ENCODE data around the gene TRABD2A. TPM values are rescaled to one million over a fixed set of nuclear protein-coding genes. Genes with fewer than 3 reads are reported as not detected.

TRABD2A gene
- total and polyA plus RNA-seq, 2 of the 13 experiments (the other 11 are each of a cell fraction or from before 2014, with no cell fraction given), result 0.15 TPM; not detected in 1

DNA sequence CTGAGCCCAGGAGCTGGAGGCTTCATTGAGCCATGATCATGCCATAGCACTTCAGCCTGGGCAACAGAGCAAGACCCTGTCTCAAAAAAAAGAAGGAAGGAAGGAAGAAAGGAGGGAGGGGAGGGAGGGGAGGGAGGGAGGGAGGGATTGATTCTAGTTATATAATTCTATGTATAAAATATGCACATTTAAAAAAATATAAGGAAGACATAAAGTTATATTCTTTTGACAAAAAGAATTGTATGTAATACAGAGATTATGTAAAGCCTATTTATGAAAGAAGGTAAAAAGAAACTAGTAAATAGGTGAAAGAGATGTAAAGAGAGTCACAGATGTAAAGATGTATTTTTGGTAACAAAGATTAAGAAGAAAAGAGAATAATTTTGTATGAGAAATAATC lies 42.1 kb upstream of the TRABD2A start:
- TF ChIP-seq, protein P1, sequence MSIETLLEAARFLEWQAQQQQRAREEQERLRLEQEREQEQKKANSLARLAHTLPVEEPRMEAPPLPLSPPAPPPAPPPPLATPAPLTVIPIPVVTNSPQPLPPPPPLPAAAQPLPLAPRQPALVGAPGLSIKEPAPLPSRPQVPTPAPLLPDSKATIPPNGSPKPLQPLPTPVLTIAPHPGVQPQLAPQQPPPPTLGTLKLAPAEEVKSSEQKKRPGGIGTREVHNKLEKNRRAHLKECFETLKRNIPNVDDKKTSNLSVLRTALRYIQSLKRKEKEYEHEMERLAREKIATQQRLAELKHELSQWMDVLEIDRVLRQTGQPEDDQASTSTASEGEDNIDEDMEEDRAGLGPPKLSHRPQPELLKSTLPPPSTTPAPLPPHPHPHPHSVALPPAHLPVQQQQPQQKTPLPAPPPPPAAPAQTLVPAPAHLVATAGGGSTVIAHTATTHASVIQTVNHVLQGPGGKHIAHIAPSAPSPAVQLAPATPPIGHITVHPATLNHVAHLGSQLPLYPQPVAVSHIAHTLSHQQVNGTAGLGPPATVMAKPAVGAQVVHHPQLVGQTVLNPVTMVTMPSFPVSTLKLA (IDR thresholded peaks at IDR 0.05), result no peak
- TF ChIP-seq PCBP1 (IDR thresholded peaks at IDR 0.05; ENCODE audit: borderline replicate concordance, low read depth, low read length) (0 out of 2 replicates have a peak, but pooled peaks have one; percentile 76), ZBTB7A (CRISPR knock-in tag; IDR thresholded peaks at IDR 0.05) (no peak), RARA (CRISPR knock-in tag; IDR thresholded peaks at IDR 0.05) (no peak), HNRNPK (IDR thresholded peaks at IDR 0.05; ENCODE audit: low read depth, low read length, poor library complexity, severe bottlenecking) (peak; percentile 91)
- ATAC-seq, result no peak
- H3K9ac ChIP-seq (ENCODE audit: insufficient read depth, low read depth, low read length), result no peak overlapping the region
- no peak for FAIRE-seq
- H2AFZ ChIP-seq (ENCODE audit: low read length), result no peak overlapping the region
- H3K79me2 ChIP-seq (ENCODE audit: insufficient read depth, low read length), result no peaks in the 10 kb centered on the region
- intact Hi-C loops (cut with micrococcal nuclease; ENCODE audit: unreplicated experiment), result loop anchor here (10.0 kb wide), 1 partner anchor 382 kb away; no protein-coding TSS in a partner anchor
- ChIA-PET POLR2A (interaction anchor here (3.0 kb wide), 1 partner anchor 17 kb away, joined by 14 read pairs; the partner anchor contains the start of gene TMSB10), CTCF (ENCODE audit: low intra/inter-chr PET ratio, low total read pairs) (no interaction called here)
- no peak overlapping the region for H3K4me3 ChIP-seq (replicated peaks in 1 of 3; ENCODE audit: insufficient read depth in 1 of 3, low read depth in 2 of 3, low read length in 3 of 3)
- H3K27ac ChIP-seq (ENCODE audit: extremely low read length, insufficient read depth, low read length), result no peak overlapping the region
- in situ Hi-C loops (cut with HindIII; ENCODE audit: extremely low pct_ligation_motif_present, low pct_unique_long_range_greater_than_20kb), result no loop called here
- peaks cover 57% of the 10 kb centered on the region for H3K4me1 ChIP-seq (ENCODE audit: insufficient read depth, low read length)
- H4K20me1 ChIP-seq (ENCODE audit: insufficient read depth, low read length), result no peaks in the 10 kb centered on the region
- no peaks in the 10 kb centered on the region for H3K9me3 ChIP-seq (ENCODE audit: low read length)
- H3K36me3 ChIP-seq (replicated peaks in 1 of 2; ENCODE audit: control insufficient read depth in 1 of 2, insufficient read depth in 2 of 2, low read length in 2 of 2), result no peaks in the 10 kb centered on the region
- H3K4me2 ChIP-seq (ENCODE audit: low read depth, low read length), result no peak overlapping the region
- H3K27me3 ChIP-seq (ENCODE audit: control insufficient read depth in 1 of 2, insufficient read depth in 2 of 2, low read length in 2 of 2), result no peaks in the 10 kb centered on the region
- BruUV-seq (replicated peaks), result no TSS peak
- DNase-seq (ENCODE audit: low spot score), result no peak

DNA sequence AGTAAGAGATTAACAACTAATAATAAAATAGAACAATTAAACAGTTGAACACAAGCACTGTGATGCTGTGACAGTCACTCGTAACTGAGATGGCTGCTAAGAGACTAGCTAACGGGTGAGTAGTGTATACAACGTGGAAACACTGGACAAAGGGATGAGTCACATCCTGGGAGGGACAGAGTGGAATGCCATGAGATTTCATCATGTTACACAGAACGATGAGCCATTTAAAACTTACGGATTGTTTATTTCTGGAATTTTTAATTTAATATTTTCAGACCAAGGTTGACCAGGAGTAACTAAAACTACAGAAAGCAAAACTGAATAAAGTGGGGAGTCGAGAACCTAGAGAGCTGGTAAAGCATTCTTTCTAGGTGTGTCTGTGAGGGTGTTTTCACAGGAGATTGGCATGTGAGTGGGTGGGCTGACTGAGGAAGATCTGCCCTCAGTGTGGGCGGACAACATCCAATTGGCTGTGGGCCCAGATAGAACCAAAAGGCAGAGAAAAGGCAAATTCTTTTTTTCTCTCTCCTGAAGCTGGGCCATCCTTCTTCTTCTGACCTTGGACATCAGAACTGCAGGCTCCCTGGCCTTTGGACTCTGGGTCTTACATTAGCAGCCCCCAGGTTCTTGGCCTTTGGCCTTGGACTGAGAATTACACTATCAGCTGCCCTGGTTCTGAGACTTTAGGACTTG lies 39.1 kb upstream of the TRABD2A start:
- FAIRE-seq, result peak; percentile 70
- in situ Hi-C loops (cut with HindIII; ENCODE audit: extremely low pct_ligation_motif_present, low pct_unique_long_range_greater_than_20kb) (no loop called here), intact Hi-C loops (cut with micrococcal nuclease; ENCODE audit: unreplicated experiment) (loop anchor here (10.0 kb wide), 1 partner anchor 385 kb away; no protein-coding TSS in a partner anchor)
- peaks cover 35% of the 10 kb centered on the region for H3K4me1 ChIP-seq (ENCODE audit: insufficient read depth, low read length)
- H3K4me2 ChIP-seq (ENCODE audit: low read depth, low read length), result peak overlapping the region; percentile 78
- H3K9me3 ChIP-seq (ENCODE audit: low read length), result no peaks in the 10 kb centered on the region
- H2AFZ ChIP-seq (ENCODE audit: low read length), result peak overlapping the region; percentile 79
- H3K79me2 ChIP-seq (ENCODE audit: insufficient read depth, low read length), result no peaks in the 10 kb centered on the region
- H4K20me1 ChIP-seq (ENCODE audit: insufficient read depth, low read length), result no peaks in the 10 kb centered on the region
- ATAC-seq, result peak; percentile 91
- WGBS (ENCODE audit: low lambda C conversion rate), result 2% methylated on average over 7 of the region's 7 CpGs
- peak overlapping the region; percentile 32 to 56 (median 48) for H3K4me3 ChIP-seq (replicated peaks in 1 of 3; ENCODE audit: insufficient read depth in 1 of 3, low read depth in 2 of 3, low read length in 3 of 3)
- H3K36me3 ChIP-seq (replicated peaks in 1 of 2; ENCODE audit: control insufficient read depth in 1 of 2, insufficient read depth in 2 of 2, low read length in 2 of 2), result no peaks in the 10 kb centered on the region
- H3K27ac ChIP-seq (ENCODE audit: extremely low read length, insufficient read depth, low read length), result peak overlapping the region; percentile 72
- peak; percentile 95 for DNase-seq (ENCODE audit: low spot score)
- ChIA-PET CTCF (ENCODE audit: low intra/inter-chr PET ratio, low total read pairs) (no interaction called here), POLR2A (interaction anchor here (0.7 to 4.9 kb wide), 14 partner anchors 15 to 626 kb away, joined by 3 to 141 read pairs (median 4); partner anchors contain the start of genes ELMOD3, RETSAT, SH2D6 and SUCLG1)
- H3K27me3 ChIP-seq (ENCODE audit: control insufficient read depth in 1 of 2, insufficient read depth in 2 of 2, low read length in 2 of 2), result no peaks in the 10 kb centered on the region
- peak overlapping the region; percentile 69 for H3K9ac ChIP-seq (ENCODE audit: insufficient read depth, low read depth, low read length)
- BruUV-seq (replicated peaks), result TSS peak; percentile 97
- peak; percentile 97 for TF ChIP-seq FOSL1 (CRISPR knock-in tag; IDR thresholded peaks at IDR 0.05; ENCODE audit: borderline replicate concordance)
- TF ChIP-seq ZFAT (CRISPR knock-in tag; conservative IDR thresholded peaks at IDR 0.05), result no peak
- TF ChIP-seq ZNF644 (CRISPR knock-in tag; IDR thresholded peaks at IDR 0.05; ENCODE audit: low read depth), result peak; percentile 40
- no peak for TF ChIP-seq SUZ12 (IDR thresholded peaks at IDR 0.05; ENCODE audit: low read depth, low read length)
- no peak for TF ChIP-seq HMG20B (CRISPR knock-in tag; conservative IDR thresholded peaks at IDR 0.05)
- TF ChIP-seq XBP1 (CRISPR knock-in tag; IDR thresholded peaks at IDR 0.05), result no peak
- no peak for TF ChIP-seq ATF1 (CRISPR knock-in tag; IDR thresholded peaks at IDR 0.05)
- TF ChIP-seq, protein P2, sequence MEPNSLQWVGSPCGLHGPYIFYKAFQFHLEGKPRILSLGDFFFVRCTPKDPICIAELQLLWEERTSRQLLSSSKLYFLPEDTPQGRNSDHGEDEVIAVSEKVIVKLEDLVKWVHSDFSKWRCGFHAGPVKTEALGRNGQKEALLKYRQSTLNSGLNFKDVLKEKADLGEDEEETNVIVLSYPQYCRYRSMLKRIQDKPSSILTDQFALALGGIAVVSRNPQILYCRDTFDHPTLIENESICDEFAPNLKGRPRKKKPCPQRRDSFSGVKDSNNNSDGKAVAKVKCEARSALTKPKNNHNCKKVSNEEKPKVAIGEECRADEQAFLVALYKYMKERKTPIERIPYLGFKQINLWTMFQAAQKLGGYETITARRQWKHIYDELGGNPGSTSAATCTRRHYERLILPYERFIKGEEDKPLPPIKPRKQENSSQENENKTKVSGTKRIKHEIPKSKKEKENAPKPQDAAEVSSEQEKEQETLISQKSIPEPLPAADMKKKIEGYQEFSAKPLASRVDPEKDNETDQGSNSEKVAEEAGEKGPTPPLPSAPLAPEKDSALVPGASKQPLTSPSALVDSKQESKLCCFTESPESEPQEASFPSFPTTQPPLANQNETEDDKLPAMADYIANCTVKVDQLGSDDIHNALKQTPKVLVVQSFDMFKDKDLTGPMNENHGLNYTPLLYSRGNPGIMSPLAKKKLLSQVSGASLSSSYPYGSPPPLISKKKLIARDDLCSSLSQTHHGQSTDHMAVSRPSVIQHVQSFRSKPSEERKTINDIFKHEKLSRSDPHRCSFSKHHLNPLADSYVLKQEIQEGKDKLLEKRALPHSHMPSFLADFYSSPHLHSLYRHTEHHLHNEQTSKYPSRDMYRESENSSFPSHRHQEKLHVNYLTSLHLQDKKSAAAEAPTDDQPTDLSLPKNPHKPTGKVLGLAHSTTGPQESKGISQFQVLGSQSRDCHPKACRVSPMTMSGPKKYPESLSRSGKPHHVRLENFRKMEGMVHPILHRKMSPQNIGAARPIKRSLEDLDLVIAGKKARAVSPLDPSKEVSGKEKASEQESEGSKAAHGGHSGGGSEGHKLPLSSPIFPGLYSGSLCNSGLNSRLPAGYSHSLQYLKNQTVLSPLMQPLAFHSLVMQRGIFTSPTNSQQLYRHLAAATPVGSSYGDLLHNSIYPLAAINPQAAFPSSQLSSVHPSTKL (CRISPR knock-in tag; IDR thresholded peaks at IDR 0.05), result peak; percentile 87
